Aorta (tissue), 5 donors: ENCODE results near the gene SIDT2. TPM values are rescaled to one million over a fixed set of nuclear protein-coding genes. Genes with fewer than 3 reads are reported as not detected.
"Not testable (repeated sequence)": the region's sequence is repeated elsewhere in the genome, so short reads cannot be mapped to it uniquely, and the experiment has no call there.

Source experiments
- ATAC-seq: fragments of 200-7000 bp; cut with Tn5 transposase; one replicate; pipeline ENCODE4 v1.9.1; 2022; ENCODE audit warnings: moderate library complexity; ENCODE audit not compliant: low FRiP score
- DNase-seq, 2 donors: peaks; one replicate each; pipeline ENCODE4 v3.0.0-alpha.2; 2020
- H3K27ac ChIP-seq, 2 donors: one replicate each; pipeline ENCODE4 v1.5.1; 2013; ENCODE audit warnings: low read length in 2 of 2, mild to moderate bottlenecking in 2 of 2, moderate library complexity in 2 of 2, control low read depth in 1 of 2, inconsistent platforms in 1 of 2, low read depth in 1 of 2
- H3K27me3 ChIP-seq, 2 donors: one replicate each; pipeline ENCODE4 v1.6.1; 2013; ENCODE audit warnings: control low read depth in 1 of 2, low read length in 1 of 2, mild to moderate bottlenecking in 1 of 2, moderate library complexity in 1 of 2; ENCODE audit not compliant: insufficient read depth in 2 of 2, control insufficient read depth in 1 of 2
- H3K36me3 ChIP-seq, 2 donors: one replicate each; pipeline ENCODE4 v1.6.1; 2013; ENCODE audit warnings: control low read depth in 1 of 2, low read length in 1 of 2, mild to moderate bottlenecking in 1 of 2; ENCODE audit not compliant: insufficient read depth in 2 of 2, control insufficient read depth in 1 of 2
- H3K4me1 ChIP-seq, 2 donors: one replicate each; pipeline ENCODE4 v1.6.1; 2013; ENCODE audit warnings: low read length in 2 of 2, control low read depth in 1 of 2, mild to moderate bottlenecking in 1 of 2, moderate library complexity in 1 of 2; ENCODE audit not compliant: insufficient read depth in 2 of 2, control insufficient read depth in 1 of 2
- H3K4me3 ChIP-seq, 2 donors: one replicate each; pipeline ENCODE4 v1.5.1; 2013; ENCODE audit warnings: low read length in 2 of 2, control low read depth in 1 of 2, mild to moderate bottlenecking in 1 of 2
- H3K9me3 ChIP-seq: one replicate; pipeline ENCODE4 v1.6.1; 2013; ENCODE audit warnings: mild to moderate bottlenecking, low read length; ENCODE audit not compliant: control insufficient read depth
- WGBS, 2 donors: extraction: QIAGEN DNeasy Blood & Tissue Kit; methylation state at CpG; one replicate each; pipeline ENCODE4 v1.1.7; 2013; 5-methylcytosine and 5-hydroxymethylcytosine counted together
- intact Hi-C, 2 donors: fragments of 100-400 bp; cut with DNase I; formaldehyde crosslinking; loops; one replicate each; pipeline versions ENCODE4 v1.14.2 to v1.15.0; 2022
- polyA plus RNA-seq, 2 donors: library from polyadenylated mRNA; stranded (reverse); fragments of 200-250 nt; gene quantifications; one replicate each; pipeline ENCODE4 v1.2.3, GENCODE V29; 2013
- total RNA-seq, 2 donors: library from RNA; stranded (reverse); fragmentation: NEBNext Ultra II Directional; extraction: Animal tissue kit (Norgen Biotek cat#: 25700); gene quantifications; one replicate each; pipeline ENCODE4 v1.2.1, GENCODE V29; 2021
- donor health status: healthy with polysubstance abuse.
- donor health status: Bipolar disorder and iron deficiency.
- donor health status: DM: no; HTN: no; CAD: no.
- donor health status: DM: no; HTN: no; CAD: no.
- donor health status: DM: yes; HTN: yes; CAD: no.

Gene SIDT2
- total and polyA plus RNA-seq, 4 donors: 10.4 to 81.3 (median 57.0) TPM

GRCh38 chr11:117209351-117210125 lies 31.0 kb downstream of the SIDT2 start:
- not testable (repeated sequence) for ATAC-seq, H3K27ac ChIP-seq, H3K27me3 ChIP-seq, H3K36me3 ChIP-seq, DNase-seq, H3K4me1 ChIP-seq, H3K9me3 ChIP-seq, H3K4me3 ChIP-seq
- WGBS, 2 donors: 81 to 82% methylated on average over 7 to 8 of the region's 8 CpGs
- intact Hi-C loops: loop anchor here in 1 of 2 donors (5.0 kb wide), 1 partner anchor 77 kb away; no protein-coding TSS in a partner anchor

GRCh38 chr11:117210620-117211019 lies 32.1 kb downstream of the SIDT2 start:
- ATAC-seq (no peak), DNase-seq (no peak)
- no peak overlapping the region for H3K27ac ChIP-seq
- no peaks in the 10 kb centered on the region for H3K36me3 ChIP-seq
- no peak overlapping the region for H3K4me3 ChIP-seq
- H3K4me1 ChIP-seq: no peaks in the 10 kb centered on the region
- WGBS, 2 donors: 93 to 94% methylated on average over 3 of the region's 3 CpGs
- H3K27me3 ChIP-seq: no peaks in the 10 kb centered on the region
- intact Hi-C loops: no loop called here
- no peaks in the 10 kb centered on the region for H3K9me3 ChIP-seq

- Histone ChIP-seq H3K27me3 (no peaks in the 10 kb centered on the region), H3K36me3 (no peaks in the 10 kb centered on the region), H3K4me3 (no peak overlapping the region), H3K9me3 (no peaks in the 10 kb centered on the region), H3K27ac (peak overlapping the region in 1 of 2 donors; percentile 21), H3K4me1 (peaks cover 2 to 6% of the 10 kb centered on the region in 2 donors)
- ATAC-seq (no peak), DNase-seq (no peak)
- intact Hi-C loops: no loop called here
- 92 to 93% methylated on average over 11 of the region's 11 CpGs for WGBS, 2 donors
These were observed 34.3 kb downstream of the SIDT2 start for GRCh38 chr11:117212697-117213355.

GRCh38 chr11:117214404-117215110 lies 36.0 kb downstream of the SIDT2 start:
- no peaks in the 10 kb centered on the region for H3K9me3 ChIP-seq
- H3K36me3 ChIP-seq: no peaks in the 10 kb centered on the region
- H3K4me1 ChIP-seq: peaks cover 4 to 13% of the 10 kb centered on the region in 2 donors
- peak overlapping the region; percentile 17 to 49 for H3K27ac ChIP-seq
- intact Hi-C loops: no loop called here
- no peak for ATAC-seq
- H3K4me3 ChIP-seq: no peak overlapping the region
- no peaks in the 10 kb centered on the region for H3K27me3 ChIP-seq
- DNase-seq: peak in 1 of 2 donors; percentile 16
- 90 to 92% methylated on average over 7 of the region's 7 CpGs for WGBS, 2 donors

- peak; percentile 31 for ATAC-seq
- WGBS, 2 donors: 10 to 17% methylated on average over 11 of the region's 11 CpGs
These were observed 38.9 kb downstream of the SIDT2 start for GRCh38 chr11:117217141-117218084.

GRCh38 chr11:117218133-117218915 lies 39.8 kb downstream of the SIDT2 start:
- WGBS, 2 donors: 8 to 9% methylated on average over 15 of the region's 15 CpGs
- ATAC-seq: peak; percentile 28
- DNase-seq: peak; percentile 75 to 81
- Histone ChIP-seq H3K36me3 (no peaks in the 10 kb centered on the region), H3K27ac (peak overlapping the region; percentile 92 to 100), H3K4me3 (no peak overlapping the region), H3K27me3 (no peaks in the 10 kb centered on the region), H3K9me3 (no peaks in the 10 kb centered on the region), H3K4me1 (peaks cover 4 to 16% of the 10 kb centered on the region in 2 donors)
- intact Hi-C loops: loop anchor here in 1 of 2 donors (2.0 kb wide), 1 partner anchor 20 kb away; the partner anchor contains the start of gene TAGLN

More at GRCh38 chr11:117217141-117218084, 38.9 kb downstream of the SIDT2 start:
- Histone ChIP-seq H3K4me3 (no peak overlapping the region), H3K27ac (peak overlapping the region; percentile 51 to 100), H3K27me3 (no peaks in the 10 kb centered on the region), H3K4me1 (peaks cover 4 to 16% of the 10 kb centered on the region in 2 donors), H3K9me3 (no peaks in the 10 kb centered on the region), H3K36me3 (no peaks in the 10 kb centered on the region)
- intact Hi-C loops: loop anchor here in 1 of 2 donors (2.0 kb wide), 1 partner anchor 19 kb away; the partner anchor contains the start of gene TAGLN
- peak in 1 of 2 donors; percentile 69 for DNase-seq

GRCh38 chr11:117219001-117219400 lies 40.5 kb downstream of the SIDT2 start:
- H3K27me3 ChIP-seq: no peaks in the 10 kb centered on the region
- intact Hi-C loops: loop anchor here in 1 of 2 donors (2.0 kb wide), 1 partner anchor 20 kb away; the partner anchor contains the start of gene TAGLN
- H3K27ac ChIP-seq: peak overlapping the region; percentile 92 to 100
- no peak for ATAC-seq
- no peaks in the 10 kb centered on the region for H3K36me3 ChIP-seq
- no peaks in the 10 kb centered on the region for H3K9me3 ChIP-seq
- peak in 1 of 2 donors; percentile 66 for DNase-seq
- H3K4me3 ChIP-seq: no peak overlapping the region
- 79 to 80% methylated on average over 9 of the region's 9 CpGs for WGBS, 2 donors
- peaks cover 4 to 16% of the 10 kb centered on the region in 2 donors for H3K4me1 ChIP-seq
